HL-60/S4 treated with retinoic acid at 250 ng/mL for 4 days and 3 days (cell line): ENCODE measurements around the gene MIER2.
"Not testable (repeated sequence)": the region's sequence is repeated elsewhere in the genome, so short reads cannot be mapped to it uniquely, and the experiment has no call there.

ENCODE experiments used
- in situ Hi-C: fragments of 300-500 bp; cut with MboI; formaldehyde crosslinking; loops from 2 replicates; pipeline ENCODE4 v1.7.0; 2022; ENCODE audit warnings: low sequenced_read_pairs

Gene MIER2

GRCh38 chr19:344625-345319 is at the start of gene MIER2:
Gene MIER2, minus strand, starts transcription at chr19:344796. Its CDS starts 14 bp downstream, at chr19:344782.
- in situ Hi-C loops = no loop called here

- in situ Hi-C loops = not testable (repeated sequence)
Observed at GRCh38 chr19:393560-393959, 49.0 kb upstream of the MIER2 start.

GRCh38 chr19:392375-392970 is 47.9 kb upstream of the MIER2 start:
- in situ Hi-C loops = no loop called here

GRCh38 chr19:391726-392374 is 47.3 kb upstream of the MIER2 start:
- in situ Hi-C loops = no loop called here

- in situ Hi-C loops = no loop called here
Observed at GRCh38 chr19:391207-391557, 46.6 kb upstream of the MIER2 start.

GRCh38 chr19:390386-391206 is 46.0 kb upstream of the MIER2 start:
- in situ Hi-C loops = no loop called here

GRCh38 chr19:389935-390289 is 45.3 kb upstream of the MIER2 start:
- in situ Hi-C loops = no loop called here

- in situ Hi-C loops = no loop called here
Observed at GRCh38 chr19:389255-389934, 44.8 kb upstream of the MIER2 start.

- in situ Hi-C loops = no loop called here
Observed at GRCh38 chr19:388691-389090, 44.1 kb upstream of the MIER2 start.

GRCh38 chr19:387777-388176 is 43.2 kb upstream of the MIER2 start:
- in situ Hi-C loops = no loop called here

- in situ Hi-C loops = not testable (repeated sequence)
Observed at GRCh38 chr19:386632-387301, 42.2 kb upstream of the MIER2 start.

- in situ Hi-C loops = not testable (repeated sequence)
Observed at GRCh38 chr19:386189-386588, 41.6 kb upstream of the MIER2 start.

GRCh38 chr19:384799-385169 is 40.2 kb upstream of the MIER2 start:
- in situ Hi-C loops = no loop called here

- in situ Hi-C loops = no loop called here
Observed at GRCh38 chr19:383922-384798, 39.6 kb upstream of the MIER2 start.

GRCh38 chr19:383040-383439 is 38.4 kb upstream of the MIER2 start:
- in situ Hi-C loops = no loop called here

- in situ Hi-C loops = not testable (repeated sequence)
Observed at GRCh38 chr19:382578-382977, 38.0 kb upstream of the MIER2 start.

- in situ Hi-C loops = not testable (repeated sequence)
Observed at GRCh38 chr19:381901-382300, 37.3 kb upstream of the MIER2 start.

- in situ Hi-C loops = not testable (repeated sequence)
Observed at GRCh38 chr19:380618-381219, 36.1 kb upstream of the MIER2 start.

GRCh38 chr19:379796-380195 is 35.2 kb upstream of the MIER2 start:
- in situ Hi-C loops = no loop called here
